ENCODE measurements around the gene PPP1R12A.
"Not testable (repeated sequence)": the region's sequence is repeated elsewhere in the genome, so short reads cannot be mapped to it uniquely, and the experiment has no call there.

Gene PPP1R12A

DNA sequence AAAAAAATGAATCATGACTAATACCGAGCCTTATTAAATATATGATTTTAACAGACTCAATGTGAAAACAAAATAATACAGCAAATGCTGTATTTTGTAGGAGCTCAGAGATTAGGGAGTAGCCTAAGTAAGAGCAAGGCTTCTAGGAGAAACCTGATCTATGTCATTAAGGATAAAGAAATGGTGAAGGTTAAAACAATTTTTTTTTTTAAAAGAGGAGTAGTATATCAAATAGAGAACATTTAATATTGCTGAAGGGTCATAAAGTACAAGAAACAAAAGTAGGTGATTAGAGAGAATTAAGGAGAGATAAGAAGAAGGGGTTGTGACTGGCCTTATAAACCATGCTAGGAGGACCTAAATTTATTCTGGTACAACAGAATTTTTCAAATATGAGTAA is 39.1 kb downstream of the PPP1R12A start:
- no peak for DNase-seq (ENCODE audit: low read depth in 2 of 2, low spot score in 1 of 2)

DNA sequence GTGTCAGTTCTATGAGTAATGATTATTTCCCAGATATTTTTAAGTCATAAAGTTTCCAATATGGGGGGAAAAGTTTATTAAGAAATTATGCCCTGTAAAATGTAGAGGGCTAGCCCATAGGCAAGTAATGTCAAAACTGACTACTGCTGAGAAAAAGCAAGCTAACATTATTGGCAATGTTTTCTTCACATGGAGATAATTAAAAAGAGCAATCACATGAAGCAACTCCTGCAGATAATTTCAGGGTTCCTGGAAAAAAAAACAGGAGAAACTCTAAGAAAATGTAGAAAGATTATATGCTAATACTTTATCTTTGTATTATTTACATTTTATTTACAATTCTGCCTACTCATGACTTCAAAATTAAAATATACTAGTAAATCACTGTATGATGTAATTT is 39.8 kb downstream of the PPP1R12A start:
- DNase-seq (ENCODE audit: low read depth in 2 of 2, low spot score in 1 of 2), result no peak

DNA sequence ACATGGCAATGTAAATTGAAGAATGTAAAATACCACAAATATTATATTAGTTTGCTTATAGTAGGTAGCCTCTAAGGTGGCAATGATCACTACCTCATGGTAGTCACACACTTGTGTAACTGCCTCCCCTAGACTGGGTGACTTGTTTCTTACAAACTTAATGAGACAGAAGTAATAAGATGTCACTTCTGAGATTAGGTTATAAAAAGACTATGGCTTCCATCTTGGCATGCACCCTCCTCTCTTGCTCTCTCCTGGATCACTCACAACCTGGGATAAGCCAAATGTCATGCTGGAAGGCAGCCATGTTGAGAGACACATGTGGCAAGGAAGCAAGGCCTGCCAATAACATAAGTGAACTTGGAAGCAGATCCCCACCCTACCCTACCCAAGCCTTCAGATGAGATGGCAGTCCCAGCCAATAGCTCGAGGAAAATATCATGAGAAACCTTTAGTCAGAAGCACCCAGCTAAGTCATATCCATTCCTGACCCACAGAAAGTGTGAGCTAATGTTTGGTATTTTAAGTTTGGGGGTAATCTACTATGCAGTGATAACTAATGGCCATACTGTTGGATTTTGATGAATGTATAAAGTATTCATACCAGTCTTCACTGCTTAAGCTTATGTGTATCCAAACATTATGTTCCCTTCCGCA is 43.3 kb downstream of the PPP1R12A start:
- no peak for DNase-seq (ENCODE audit: low read depth in 2 of 2, low spot score in 1 of 2)

DNA sequence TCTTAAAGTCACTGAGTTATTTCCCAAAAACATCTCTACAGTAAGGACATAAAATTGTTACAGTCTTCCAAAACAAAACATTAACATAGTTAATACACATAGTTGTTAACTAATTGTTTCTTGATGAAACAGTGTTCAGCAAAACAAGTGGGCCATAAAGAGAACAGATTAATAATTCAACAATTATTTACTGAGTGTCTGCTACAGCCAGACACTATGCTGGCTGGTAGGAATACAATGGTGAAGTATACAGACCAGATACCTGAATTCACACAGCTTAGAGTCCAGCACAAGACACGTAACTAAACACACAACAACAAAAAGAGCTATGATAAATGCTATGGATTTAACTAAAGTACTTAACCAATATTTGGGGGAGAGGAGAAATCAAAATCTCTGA is 47.0 kb downstream of the PPP1R12A start:
- DNase-seq (ENCODE audit: low read depth in 2 of 2, low spot score in 1 of 2), result no peak

DNA sequence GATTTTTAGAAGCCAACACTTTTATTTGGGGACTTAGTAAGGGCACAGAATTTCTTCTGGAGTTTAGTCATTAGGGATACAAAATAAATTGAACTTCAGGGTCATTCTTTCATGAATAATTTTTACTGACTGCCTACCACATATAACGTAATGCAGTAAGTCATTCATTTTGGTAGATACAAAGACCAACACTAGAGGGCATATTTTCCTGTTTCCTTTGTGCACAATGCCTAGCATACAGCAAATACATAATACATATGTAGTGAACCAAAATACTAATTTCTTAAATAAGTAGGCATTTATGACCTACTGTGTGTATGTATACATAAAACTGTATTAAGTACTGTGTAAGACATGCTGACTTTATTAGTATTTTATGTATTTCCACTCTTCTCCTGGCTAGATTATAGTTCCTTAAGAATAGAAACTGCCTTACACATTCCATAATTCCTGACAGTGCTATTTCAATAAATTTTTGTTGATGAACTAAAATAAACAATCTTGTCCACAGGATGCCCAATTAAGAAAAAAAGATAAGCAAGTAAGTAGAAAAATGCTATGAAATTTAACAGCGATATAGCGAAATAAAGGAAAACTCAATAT is 47.9 kb downstream of the PPP1R12A start:
- no peak for DNase-seq (ENCODE audit: low read depth in 2 of 2, low spot score in 1 of 2)

- no peak for DNase-seq (ENCODE audit: low read depth in 2 of 2, low spot score in 1 of 2)
Observed at GRCh38 chr12:79885911-79886490, 48.9 kb downstream of the PPP1R12A start.

GRCh38 chr12:79884401-79885006 is 50.4 kb downstream of the PPP1R12A start:
- no peak for DNase-seq (ENCODE audit: low read depth in 2 of 2, low spot score in 1 of 2)

DNA sequence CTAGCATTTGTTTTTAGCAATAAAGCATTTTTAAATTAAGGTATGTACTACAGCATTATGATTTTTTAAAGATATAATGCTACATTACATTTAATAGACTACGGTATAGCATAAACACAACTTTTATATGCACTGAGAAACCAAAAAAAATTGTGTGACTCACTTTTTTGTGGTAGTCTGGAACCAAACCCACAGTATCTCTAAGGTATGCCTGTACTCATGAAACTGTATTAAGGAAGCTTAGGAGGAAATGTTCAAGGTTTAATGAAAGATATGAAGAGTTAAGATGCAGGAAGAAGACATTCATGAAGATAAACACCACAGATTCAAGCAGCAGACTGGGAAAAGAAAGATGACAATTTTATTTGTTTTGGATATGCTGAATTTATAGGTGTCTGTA is 51.7 kb downstream of the PPP1R12A start:
- no peak for DNase-seq (ENCODE audit: low read depth in 2 of 2, low spot score in 1 of 2)

GRCh38 chr12:79881351-79881750 is 53.5 kb downstream of the PPP1R12A start:
- DNase-seq (ENCODE audit: low read depth in 2 of 2, low spot score in 1 of 2), result no peak

- DNase-seq (ENCODE audit: low read depth in 2 of 2, low spot score in 1 of 2), result not testable (repeated sequence)
Observed at GRCh38 chr12:79878506-79878905, 56.4 kb downstream of the PPP1R12A start.

DNA sequence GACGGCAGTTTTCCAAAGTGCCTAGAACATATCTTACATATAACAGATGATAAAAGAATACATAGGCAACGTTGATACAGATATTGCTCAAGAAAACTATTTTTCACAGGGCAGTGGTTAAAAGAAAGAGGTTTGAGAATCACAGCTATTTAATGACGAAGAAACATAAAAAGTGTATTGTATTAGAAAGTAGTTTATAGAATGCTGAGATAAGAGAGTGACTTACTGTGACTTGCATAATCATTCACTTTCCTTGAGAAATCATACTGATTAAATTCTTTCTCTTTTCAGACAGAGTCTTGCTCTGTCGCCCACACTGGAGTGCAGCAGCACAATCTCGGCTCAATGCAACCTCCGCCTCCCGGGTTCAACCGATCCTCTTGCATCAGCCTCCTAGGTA is 57.7 kb downstream of the PPP1R12A start:
- DNase-seq (ENCODE audit: low read depth in 2 of 2, low spot score in 1 of 2), result no peak

DNA sequence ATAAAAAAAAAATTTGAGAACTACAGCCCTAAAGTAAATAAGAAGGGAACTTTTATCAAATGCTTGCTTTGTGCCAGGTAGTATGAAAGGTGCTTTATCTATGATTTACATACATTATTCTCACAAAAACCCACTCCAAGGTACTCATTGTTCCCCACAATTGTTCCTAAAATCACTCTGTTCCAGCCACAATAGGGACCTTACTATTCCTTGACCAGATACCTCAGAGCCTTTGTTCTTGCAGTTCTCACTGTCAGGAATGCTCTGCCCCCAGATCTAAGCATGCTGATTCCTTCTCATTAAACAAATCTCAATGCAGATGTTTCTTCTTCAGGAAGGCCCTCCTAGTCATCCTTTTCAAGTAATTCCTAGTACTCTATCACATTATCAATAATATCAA is 60.2 kb downstream of the PPP1R12A start:
- DNase-seq (ENCODE audit: low read depth in 2 of 2, low spot score in 1 of 2), result no peak

- DNase-seq (ENCODE audit: low read depth in 2 of 2, low spot score in 1 of 2), result no peak
Observed at GRCh38 chr12:79873201-79873600, 61.7 kb downstream of the PPP1R12A start.

- DNase-seq (ENCODE audit: low read depth in 2 of 2, low spot score in 1 of 2), result no peak
Observed at GRCh38 chr12:79871621-79872020, 63.3 kb downstream of the PPP1R12A start.

DNA sequence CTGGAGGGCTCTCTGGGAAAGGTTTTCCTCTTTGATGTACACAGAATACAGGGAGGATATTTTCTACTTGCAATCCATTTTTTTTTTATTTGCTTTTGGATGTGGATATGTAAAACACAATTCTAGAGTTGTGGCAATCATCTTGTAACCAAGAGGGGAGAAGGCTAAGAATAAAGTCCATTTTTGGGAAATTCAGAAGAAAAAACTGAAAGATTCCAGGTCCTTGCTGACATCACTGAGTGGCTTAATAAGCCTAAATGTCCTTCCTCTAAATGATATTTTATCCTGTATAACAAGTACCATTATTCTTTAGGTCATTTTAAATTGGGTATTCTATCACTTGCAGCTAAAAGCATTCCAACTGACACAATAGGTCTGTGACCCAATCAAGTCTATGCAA is 64.0 kb downstream of the PPP1R12A start:
- DNase-seq (ENCODE audit: low read depth in 2 of 2, low spot score in 1 of 2), result no peak

DNA sequence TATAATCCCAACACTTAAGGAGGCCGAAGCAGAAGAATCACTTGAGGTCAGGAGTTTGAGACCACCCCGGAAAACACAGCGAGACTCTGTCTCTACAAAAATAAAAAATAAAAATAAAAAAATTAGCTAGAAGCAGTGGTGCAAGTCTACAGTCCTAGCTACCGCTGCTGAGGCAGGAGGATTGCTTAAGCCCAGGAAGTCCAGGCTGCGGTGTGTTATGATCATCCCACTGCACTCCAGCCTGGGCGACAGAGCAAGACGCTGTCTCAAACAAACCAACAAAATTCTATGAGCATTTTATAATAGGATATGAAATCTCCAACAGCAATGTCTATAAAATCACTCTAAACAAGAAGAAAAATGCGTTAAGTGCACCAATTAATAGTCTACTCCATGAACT is 75.3 kb downstream of the PPP1R12A start:
- DNase-seq (ENCODE audit: low read depth in 2 of 2, low spot score in 1 of 2), result no peak

GRCh38 chr12:79858518-79858917 is 76.4 kb downstream of the PPP1R12A start:
- no peak for DNase-seq (ENCODE audit: low read depth in 2 of 2, low spot score in 1 of 2)

GRCh38 chr12:79857675-79858074 is 77.2 kb downstream of the PPP1R12A start:
- no peak for DNase-seq (ENCODE audit: low read depth in 2 of 2, low spot score in 1 of 2)

- no peak for DNase-seq (ENCODE audit: low read depth in 2 of 2, low spot score in 1 of 2)
Observed at GRCh38 chr12:79850610-79851299, 84.1 kb downstream of the PPP1R12A start.

- DNase-seq (ENCODE audit: low read depth in 2 of 2, low spot score in 1 of 2), result no peak
Observed at GRCh38 chr12:79848339-79848738, 86.6 kb downstream of the PPP1R12A start.

DNA sequence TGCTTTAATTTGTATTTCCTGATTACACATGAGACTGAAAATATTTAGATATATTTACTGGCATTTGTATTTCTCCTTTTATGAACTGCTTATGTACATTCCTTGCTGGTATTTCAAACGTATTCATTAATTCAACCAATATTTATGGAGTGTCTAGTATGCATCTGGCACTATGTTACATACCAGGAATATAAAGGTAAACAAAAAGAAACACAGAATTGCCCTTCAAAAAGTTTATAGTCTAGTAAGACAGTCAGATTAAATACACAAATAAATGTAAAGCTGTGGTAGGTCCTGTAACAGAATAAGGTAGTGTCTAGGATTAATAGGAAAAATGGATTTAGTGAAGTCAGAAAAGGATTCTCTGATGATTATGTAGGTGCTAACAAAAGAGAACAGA is 87.5 kb downstream of the PPP1R12A start:
- DNase-seq (ENCODE audit: low read depth in 2 of 2, low spot score in 1 of 2), result no peak

- no peak for DNase-seq (ENCODE audit: low read depth in 2 of 2, low spot score in 1 of 2)
Observed at GRCh38 chr12:79844693-79845092, 90.2 kb downstream of the PPP1R12A start.

Measured in stimulated activated CD8-positive, alpha-beta memory T cell treated with anti-CD3 and anti-CD28 coated beads, Interleukin-4, amount 100 ng/mL, for 4 hours (primary cell).